H1 (cell line): ENCODE data around the gene PTPRT. TPM values are rescaled to one million over a fixed set of nuclear protein-coding genes. Genes with fewer than 3 reads are reported as not detected.

Experiments
- CTCF ChIA-PET: fragments of 300-600 bp; sonication (Branson Sonifier 250); formaldehyde crosslinking; loops from one replicate; lab custom pipeline; 2021; ENCODE audit not compliant: partially characterized antibody; lab: Charles Lee
- POLR2A ChIA-PET: fragments of 300-600 bp; sonication (Branson Sonifier 250); formaldehyde crosslinking; loops from one replicate; lab custom pipeline; 2021; ENCODE audit warnings: inconsistent platforms; ENCODE audit not compliant: partially characterized antibody; lab: Charles Lee
- DNase-seq, 2 experiments: peaks; one replicate each; pipeline versions ENCODE4 v3.0.0 to v3.0.0-alpha.2; 2010 to 2022; ENCODE audit warnings: low spot score in 2 of 2, low read depth in 1 of 2, mixed read lengths in 1 of 2
- FAIRE-seq: peaks from 2 replicates; lab custom pipeline; 2011; peaks lifted over from hg19 to GRCh38; lab: Jason Lieb, UNC
- H2AFZ ChIP-seq: 2 replicates; pipeline ENCODE4 v1.8.1; 2012; ENCODE audit warnings: low read length, inconsistent platforms
- H2AK5ac ChIP-seq: 2 replicates; pipeline ENCODE4 v1.6.1; 2013; ENCODE audit warnings: low read depth, low read length
- H2BK120ac ChIP-seq: replicated peaks from 2 replicates; pipeline ENCODE3; 2013; ENCODE audit warnings: low read depth, low read length, inconsistent platforms
- H2BK12ac ChIP-seq: 2 replicates; pipeline ENCODE4 v1.6.1; 2013; ENCODE audit warnings: low read depth, low read length
- H2BK15ac ChIP-seq: 2 replicates; pipeline ENCODE4 v1.6.1; 2013; ENCODE audit warnings: low read length
- H2BK20ac ChIP-seq: 2 replicates; pipeline ENCODE4 v1.6.1; 2013; ENCODE audit warnings: low read length
- H2BK5ac ChIP-seq: 2 replicates; pipeline ENCODE4 v1.6.1; 2013; ENCODE audit warnings: low read depth, low read length
- H3K14ac ChIP-seq: 2 replicates; pipeline ENCODE4 v1.6.1; 2013; ENCODE audit warnings: inconsistent platforms; ENCODE audit not compliant: insufficient read length
- H3K18ac ChIP-seq: 2 replicates; pipeline ENCODE4 v1.6.1; 2013; ENCODE audit warnings: low read length; ENCODE audit errors: extremely low read depth
- H3K23ac ChIP-seq: 2 replicates; pipeline ENCODE4 v1.6.1; 2013; ENCODE audit warnings: inconsistent platforms; ENCODE audit not compliant: insufficient read length
- H3K23me2 ChIP-seq: 2 replicates; pipeline ENCODE4 v1.6.1; 2013; ENCODE audit warnings: low read depth, low read length
- H3K27ac ChIP-seq: 2 replicates; pipeline ENCODE4 v1.6.1; 2011; ENCODE audit warnings: low read depth, low read length, inconsistent platforms
- H3K27me3 ChIP-seq, 4 experiments: replicated peaks in 1 of 4; 1 replicate in 1 of 4; 2 replicates in 3 of 4; pipeline versions ENCODE4 v1.6.1 to v1.8.1; 2011 to 2013; ENCODE audit warnings: low read length in 3 of 4, mild to moderate bottlenecking in 3 of 4, inconsistent platforms in 2 of 4, mixed read lengths in 2 of 4, moderate library complexity in 1 of 4; ENCODE audit not compliant: control insufficient read depth in 3 of 4, insufficient read depth in 3 of 4; ENCODE audit errors: extremely low read depth in 1 of 4
- H3K36me3 ChIP-seq, 4 experiments: 2 replicates each; pipeline versions ENCODE4 v1.6.1 to v1.8.1; 2011 to 2013; ENCODE audit warnings: mild to moderate bottlenecking in 4 of 4, low read length in 3 of 4, moderate library complexity in 2 of 4, control low read depth in 1 of 4, inconsistent platforms in 1 of 4; ENCODE audit not compliant: insufficient read depth in 4 of 4, control insufficient read depth in 2 of 4
- H3K4ac ChIP-seq: replicated peaks from 2 replicates; pipeline ENCODE3; 2013; ENCODE audit warnings: low read length, low read depth, mixed read lengths, inconsistent platforms; ENCODE audit not compliant: insufficient read length
- H3K4me1 ChIP-seq, 4 experiments: replicated peaks in 1 of 4; 1 replicate in 1 of 4; 2 replicates in 3 of 4; pipeline versions ENCODE4 v1.6.1 to v1.8.1; 2011 to 2013; ENCODE audit warnings: low read length in 3 of 4, inconsistent platforms in 2 of 4, mixed read lengths in 1 of 4; ENCODE audit not compliant: insufficient read depth in 4 of 4, control insufficient read depth in 3 of 4
- H3K4me2 ChIP-seq, 2 experiments: 2 replicates each; pipeline versions ENCODE4 v1.6.1 to v1.8.1; 2011 to 2013; ENCODE audit warnings: low read depth in 2 of 2, low read length in 2 of 2, control low read depth in 1 of 2, inconsistent platforms in 1 of 2, mild to moderate bottlenecking in 1 of 2; ENCODE audit not compliant: insufficient read depth in 1 of 2
- H3K4me3 ChIP-seq, 4 experiments: fragments of 200-600, 300-600 bp in 1 of 4; sonication (generic), shearing (Covaris generic), sonication (Bioruptor Twin) in 1 of 4; 2 replicates each; pipeline versions ENCODE4 v1.5.1 to v1.8.1; 2011 to 2016; ENCODE audit warnings: low read length in 4 of 4, low read depth in 3 of 4, control low read depth in 2 of 4, inconsistent platforms in 2 of 4, mild to moderate bottlenecking in 2 of 4, mixed read lengths in 1 of 4, moderate library complexity in 1 of 4; ENCODE audit not compliant: insufficient read depth in 2 of 4; ENCODE audit errors: extremely low read depth in 1 of 4
- H3K56ac ChIP-seq: replicated peaks from 2 replicates; pipeline ENCODE3; 2013; ENCODE audit warnings: low read depth, mild to moderate bottlenecking, mixed read lengths, low read length, inconsistent platforms; ENCODE audit not compliant: insufficient read length
- H3K79me1 ChIP-seq: 2 replicates; pipeline ENCODE4 v1.6.1; 2013; ENCODE audit warnings: low read depth, low read length, control low read depth
- H3K79me2 ChIP-seq, 2 experiments: 2 replicates each; pipeline versions ENCODE4 v1.6.1 to v1.8.1; 2012 to 2013; ENCODE audit warnings: low read length in 2 of 2, mild to moderate bottlenecking in 2 of 2, inconsistent platforms in 1 of 2; ENCODE audit not compliant: insufficient read depth in 2 of 2, control insufficient read depth in 1 of 2
- H3K9ac ChIP-seq, 4 experiments: replicated peaks in 1 of 4; 1 replicate in 1 of 4; 2 replicates in 3 of 4; pipeline versions ENCODE4 v1.6.1 to v1.8.1; 2011 to 2013; ENCODE audit warnings: low read depth in 3 of 4, low read length in 3 of 4, control low read depth in 2 of 4, mild to moderate bottlenecking in 2 of 4, moderate library complexity in 2 of 4, inconsistent platforms in 1 of 4; ENCODE audit errors: extremely low read depth in 1 of 4
- H3K9me3 ChIP-seq, 2 experiments: 2 replicates each; pipeline versions ENCODE4 v1.6.1 to v1.8.1; 2012 to 2013; ENCODE audit warnings: mild to moderate bottlenecking in 2 of 2, moderate library complexity in 2 of 2, control low read depth in 1 of 2, inconsistent platforms in 1 of 2, low read depth in 1 of 2, low read length in 1 of 2, mixed read lengths in 1 of 2; ENCODE audit not compliant: insufficient read depth in 2 of 2
- H4K20me1 ChIP-seq, 2 experiments: replicated peaks in 1 of 2; 2 replicates each; pipeline versions ENCODE3 to v1.8.1; 2011 to 2013; ENCODE audit warnings: inconsistent platforms in 2 of 2, low read length in 2 of 2, mild to moderate bottlenecking in 1 of 2; ENCODE audit not compliant: insufficient read depth in 2 of 2, control insufficient read depth in 1 of 2
- H4K5ac ChIP-seq: 2 replicates; pipeline ENCODE4 v1.6.1; 2013; ENCODE audit warnings: low read length, low read depth, mixed read lengths, inconsistent platforms; ENCODE audit not compliant: insufficient read length
- H4K8ac ChIP-seq: 2 replicates; pipeline ENCODE4 v1.8.0; 2013; ENCODE audit warnings: mild to moderate bottlenecking, moderate library complexity, low read length, inconsistent platforms; ENCODE audit not compliant: insufficient read depth; ENCODE audit errors: extremely low read depth
- H4K91ac ChIP-seq: replicated peaks from 2 replicates; pipeline ENCODE3; 2013; ENCODE audit warnings: low read length, mixed read lengths, inconsistent platforms; ENCODE audit not compliant: insufficient read length
- ASH2L ChIP-seq: fragments of 200-600, 300-600 bp; sonication (generic); IDR thresholded peaks from one replicate; pipeline ENCODE4 v1.7.1; 2017; ENCODE audit warnings: low read length
- EP300 ChIP-seq, 2 experiments: IDR thresholded peaks; 1 replicate in 1 of 2; 2 replicates in 1 of 2; pipeline ENCODE4 v1.6.1; 2011 to 2012; ENCODE audit warnings: low read depth in 2 of 2, low read length in 2 of 2, mild to moderate bottlenecking in 2 of 2, borderline replicate concordance in 1 of 2, inconsistent platforms in 1 of 2, moderate library complexity in 1 of 2
- GABPA ChIP-seq: IDR thresholded peaks from 2 replicates; pipeline ENCODE4 v1.6.1; 2011; ENCODE audit warnings: mild to moderate bottlenecking, low read length, moderate library complexity, borderline replicate concordance; ENCODE audit not compliant: insufficient read depth
- HDAC6 ChIP-seq: IDR thresholded peaks from one replicate; pipeline ENCODE4 v1.7.1; 2012; ENCODE audit warnings: low read depth, mild to moderate bottlenecking, inconsistent platforms, low read length, moderate library complexity
- KDM1A ChIP-seq: fragments of 200-600, 300-600 bp; sonication (generic); IDR thresholded peaks from 2 replicates; pipeline ENCODE4 v1.7.1; 2016; ENCODE audit warnings: mild to moderate bottlenecking, low read length, borderline replicate concordance
- POU5F1 ChIP-seq: IDR thresholded peaks from 2 replicates; pipeline ENCODE4 v1.6.1; 2011; ENCODE audit warnings: low read depth, mild to moderate bottlenecking, low read length, moderate library complexity
- SRF ChIP-seq: IDR thresholded peaks from 2 replicates; pipeline ENCODE4 v1.6.1; 2011; ENCODE audit warnings: mild to moderate bottlenecking, low read depth, low read length, moderate library complexity
- TAF7 ChIP-seq: optimal IDR thresholded peaks from 2 replicates; pipeline ENCODE3; 2011; ENCODE audit warnings: low read depth, mild to moderate bottlenecking, inconsistent platforms, low read length, moderate library complexity, borderline replicate concordance
- whole genome bisulfite sequencing, 2 experiments: shearing (Covaris generic) in 1 of 2; methylation state at CpG; one replicate each; pipeline versions ENCODE4 v1.1.6 to v1.1.7; 2013 to 2015; ENCODE audit warnings: low lambda C conversion rate in 2 of 2, mixed read lengths in 2 of 2, inconsistent platforms in 1 of 2, low coverage in 1 of 2, missing lambda C conversion rate in 1 of 2; ENCODE audit not compliant: insufficient replicate concordance in 2 of 2, insufficient coverage in 1 of 2, insufficient read length in 1 of 2; ENCODE audit errors: extremely low coverage in 1 of 2, missing lambda C conversion rate in 1 of 2; 5-methylcytosine and 5-hydroxymethylcytosine counted together
- polyA plus RNA-seq, 7 experiments: library from polyadenylated mRNA; depleted of rRNA in 3 of 7; stranded (reverse) in 5 of 7; unstranded in 2 of 7; fragments of >200 nt in 5 of 7; fragments of 200-250 nt in 2 of 7; gene quantifications; 1 replicate in 5 of 7; 2 replicates in 1 of 7; 4 replicates in 1 of 7; pipeline versions ENCODE4 v1.2.1 to v1.2.3, GENCODE V29; 2011 to 2013; ENCODE audit warnings: missing spikeins in 2 of 7, mixed read lengths in 2 of 7
- total RNA-seq: library from RNA; stranded (reverse); fragmentation: NEBNext Ultra II Directional; extraction: Animal tissue kit (Norgen Biotek cat#: 25700); gene quantifications from 2 replicates; pipeline ENCODE4 v1.2.1, GENCODE V29; 2021

PTPRT gene
- total and polyA plus RNA-seq, 2 of the 8 experiments (the other 6 are each of a cell fraction or from before 2014, with no cell fraction given) = 0.33 to 1.8 TPM

DNA sequence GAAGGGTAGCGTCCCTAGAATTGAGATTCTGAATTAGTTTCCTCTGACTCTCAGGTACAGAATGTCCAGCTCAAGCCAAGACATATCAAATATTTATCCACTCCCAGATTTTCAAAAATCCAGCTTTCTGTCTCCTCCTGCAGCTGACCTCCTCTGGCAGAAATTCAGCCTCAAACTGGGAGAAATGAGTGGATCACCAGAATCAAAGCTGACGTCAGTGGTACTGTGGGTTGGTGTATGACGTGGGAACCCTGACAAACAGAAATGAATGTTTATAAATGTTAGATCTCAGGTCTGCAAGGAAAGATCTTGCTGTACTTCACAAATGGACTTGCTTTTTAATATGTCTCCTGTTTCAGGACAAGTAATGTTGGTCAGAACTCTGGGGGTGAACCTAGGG, 595.0 kb downstream of the PTPRT start:
- H2AK5ac ChIP-seq = no peak overlapping the region
- H3K23ac ChIP-seq = no peak overlapping the region
- no peak overlapping the region for H3K56ac ChIP-seq
- H3K9ac ChIP-seq = no peak overlapping the region
- no peak overlapping the region for H4K8ac ChIP-seq
- no peaks in the 10 kb centered on the region for H4K20me1 ChIP-seq
- no peaks in the 10 kb centered on the region for H3K9me3 ChIP-seq
- no peak overlapping the region for H2BK5ac ChIP-seq
- no peaks in the 10 kb centered on the region for H3K36me3 ChIP-seq
- H2BK12ac ChIP-seq = no peak overlapping the region
- WGBS, 2 experiments = 94% methylated on average over 3 of the region's 3 CpGs; no CpG with 5 or more reads in 1 of the 2 experiments
- no peak overlapping the region for H2BK15ac ChIP-seq
- H3K4ac ChIP-seq = no peak overlapping the region
- no peak overlapping the region for H2BK20ac ChIP-seq
- no peak overlapping the region for H2AFZ ChIP-seq
- no peaks in the 10 kb centered on the region for H3K4me1 ChIP-seq
- no peak overlapping the region for H2BK120ac ChIP-seq
- H3K23me2 ChIP-seq = no peaks in the 10 kb centered on the region; the same call in 1 of the 2 replicates
- H3K4me2 ChIP-seq = no peak overlapping the region
- no peaks in the 10 kb centered on the region for H3K79me2 ChIP-seq
- H3K79me1 ChIP-seq = no peaks in the 10 kb centered on the region
- FAIRE-seq (no peak), DNase-seq (no peak)
- no peak overlapping the region for H3K14ac ChIP-seq
- H3K27me3 ChIP-seq = no peaks in the 10 kb centered on the region
- no peak overlapping the region for H3K27ac ChIP-seq
- H3K4me3 ChIP-seq = no peak overlapping the region
- CTCF ChIA-PET = no interaction called here
- no peak overlapping the region for H4K91ac ChIP-seq
- POLR2A ChIA-PET = no interaction called here
- H4K5ac ChIP-seq = no peak overlapping the region
- H3K18ac ChIP-seq = no peak overlapping the region
- no peak for TF ChIP-seq HDAC6
- TF ChIP-seq GABPA = no peak
- no peak for TF ChIP-seq POU5F1
- no peak for TF ChIP-seq TAF7
- no peak for TF ChIP-seq KDM1A
- no peak for TF ChIP-seq SRF
- TF ChIP-seq EP300 (IDR thresholded peaks at IDR 0.05; ENCODE audit: borderline replicate concordance in 1 of 2, low read depth in 2 of 2, low read length in 2 of 2) = no peak
- TF ChIP-seq ASH2L = no peak
